ENCODE measurements around the gene RHBDF2.

RHBDF2 gene

GRCh38 chr17:76501018-76501826, at the start of gene RHBDF2:
Gene RHBDF2, minus strand, starts transcription at chr17:76501423. Its CDS starts 19,899 bp downstream, at chr17:76481524.
- peak; percentile 91 for DNase-seq (ENCODE audit: low spot score)

- DNase-seq (ENCODE audit: low spot score): no peak
These were observed 48.3 kb upstream of the RHBDF2 start for GRCh38 chr17:76549539-76549938.

- DNase-seq (ENCODE audit: low spot score): no peak
These were observed 47.9 kb upstream of the RHBDF2 start for GRCh38 chr17:76549215-76549518.

DNA sequence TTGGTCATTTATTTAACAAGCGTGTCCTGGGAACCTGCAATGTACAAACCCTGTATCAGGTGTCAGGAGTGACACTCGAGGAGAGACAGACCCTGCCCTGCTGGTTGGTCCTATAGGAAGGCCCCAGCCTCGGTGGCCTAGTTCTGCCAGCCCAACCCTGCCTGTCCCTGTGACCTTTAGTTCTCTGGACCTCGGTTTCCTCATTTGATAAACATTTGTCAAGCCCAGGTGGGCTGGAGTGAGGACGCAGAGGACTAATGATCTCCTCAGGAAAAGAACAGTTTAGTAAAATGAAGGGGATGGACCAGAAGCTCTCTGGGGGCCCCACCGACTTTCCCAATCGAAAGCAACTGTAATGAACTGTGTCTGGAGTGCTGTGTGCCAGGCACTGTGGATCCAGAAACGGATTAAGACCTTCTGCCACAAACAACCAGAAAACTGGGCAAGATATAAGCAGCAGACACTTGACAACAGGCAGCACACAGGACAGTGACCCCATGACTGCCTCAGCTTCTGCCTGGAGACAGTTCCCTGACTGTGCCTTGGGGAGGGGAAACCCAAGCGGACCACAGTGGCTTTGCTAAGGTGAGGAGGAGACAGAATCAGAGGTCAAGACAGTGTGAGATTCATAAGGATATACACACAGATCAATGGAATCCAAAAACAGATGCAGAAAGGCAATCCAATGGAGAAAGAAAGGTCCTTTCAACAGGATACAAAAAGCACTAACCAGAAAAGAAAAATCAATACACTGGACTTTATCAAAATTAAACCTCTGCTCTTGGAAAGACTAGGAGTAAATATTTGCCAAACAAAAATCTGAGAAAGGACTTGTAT, 47.4 kb upstream of the RHBDF2 start:
- no peak for DNase-seq (ENCODE audit: low spot score)

DNA sequence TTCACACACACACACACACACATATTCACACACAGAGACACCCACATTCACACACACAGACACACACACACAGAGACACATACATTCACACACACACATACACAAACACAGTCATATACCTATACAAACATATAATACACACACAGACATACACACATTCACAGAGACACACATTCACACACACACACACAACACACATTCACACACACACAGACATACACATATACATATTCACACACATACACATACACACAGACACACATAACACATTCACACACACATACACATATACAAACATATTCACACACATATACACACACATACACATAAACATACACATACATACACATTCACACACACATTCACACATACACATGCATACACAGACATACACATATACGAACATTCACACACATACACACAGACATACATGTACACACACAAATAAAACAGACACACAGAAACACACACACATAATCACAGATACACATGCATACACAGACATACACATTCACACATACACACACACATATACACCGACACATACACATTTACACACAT, 46.5 kb upstream of the RHBDF2 start:
- DNase-seq (ENCODE audit: low spot score): no peak

DNA sequence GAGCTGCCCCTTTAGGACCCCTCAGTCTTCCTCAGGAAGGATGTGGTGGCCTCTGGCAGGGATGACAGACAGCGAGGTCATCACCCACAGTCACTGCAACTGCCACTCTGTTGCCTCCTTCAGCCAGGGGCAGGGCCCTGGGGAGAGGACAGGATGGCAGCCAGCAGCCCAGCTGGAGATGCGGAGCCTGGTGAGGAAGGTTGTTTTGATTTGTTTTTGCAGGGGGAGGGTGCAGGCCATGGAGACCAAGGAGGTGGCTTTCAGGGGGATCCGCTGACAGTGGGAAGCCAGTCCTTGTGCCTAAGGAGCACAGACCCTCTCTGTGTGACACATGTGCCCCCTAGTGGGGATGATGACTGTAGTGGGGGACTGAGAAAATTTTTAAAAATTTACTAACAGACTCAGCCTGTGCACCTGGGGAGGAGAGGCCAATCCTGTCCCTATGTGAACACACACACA, 46.0 kb upstream of the RHBDF2 start:
- DNase-seq (ENCODE audit: low spot score): peak; percentile 83

- DNase-seq (ENCODE audit: low spot score): no peak
These were observed 45.4 kb upstream of the RHBDF2 start for GRCh38 chr17:76546556-76547182.

DNA sequence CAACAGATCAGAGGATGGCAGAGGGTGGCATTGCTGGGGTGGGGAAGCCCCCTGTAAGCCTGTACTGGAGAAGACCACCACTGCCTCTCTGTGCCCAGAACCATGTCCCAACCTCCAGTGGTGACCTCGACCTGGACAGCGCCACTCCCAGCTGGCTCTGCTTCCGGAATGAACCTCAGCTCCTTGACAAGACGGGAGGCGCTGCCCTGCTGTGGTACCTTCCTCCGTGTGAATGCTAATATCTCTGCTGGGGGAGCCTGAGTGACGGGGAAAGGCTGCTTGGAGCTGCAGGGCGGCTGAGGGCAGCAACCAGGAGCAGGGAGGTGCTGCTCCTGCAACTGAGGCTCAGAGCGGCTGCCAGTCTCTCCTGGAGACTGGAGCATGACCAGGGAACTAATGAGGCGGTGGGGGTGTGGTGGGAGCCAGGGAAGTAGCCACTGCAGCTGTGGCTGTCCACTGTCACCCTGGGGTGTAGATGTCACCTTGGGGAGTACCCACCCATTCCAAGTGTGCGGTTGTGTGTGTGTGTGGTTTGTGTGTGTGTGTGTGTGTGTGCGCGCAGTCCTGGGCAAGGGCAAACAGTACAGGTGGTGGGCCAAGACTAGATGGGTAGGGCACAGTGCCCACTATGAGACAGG, 44.8 kb upstream of the RHBDF2 start:
- no peak for DNase-seq (ENCODE audit: low spot score)

DNA sequence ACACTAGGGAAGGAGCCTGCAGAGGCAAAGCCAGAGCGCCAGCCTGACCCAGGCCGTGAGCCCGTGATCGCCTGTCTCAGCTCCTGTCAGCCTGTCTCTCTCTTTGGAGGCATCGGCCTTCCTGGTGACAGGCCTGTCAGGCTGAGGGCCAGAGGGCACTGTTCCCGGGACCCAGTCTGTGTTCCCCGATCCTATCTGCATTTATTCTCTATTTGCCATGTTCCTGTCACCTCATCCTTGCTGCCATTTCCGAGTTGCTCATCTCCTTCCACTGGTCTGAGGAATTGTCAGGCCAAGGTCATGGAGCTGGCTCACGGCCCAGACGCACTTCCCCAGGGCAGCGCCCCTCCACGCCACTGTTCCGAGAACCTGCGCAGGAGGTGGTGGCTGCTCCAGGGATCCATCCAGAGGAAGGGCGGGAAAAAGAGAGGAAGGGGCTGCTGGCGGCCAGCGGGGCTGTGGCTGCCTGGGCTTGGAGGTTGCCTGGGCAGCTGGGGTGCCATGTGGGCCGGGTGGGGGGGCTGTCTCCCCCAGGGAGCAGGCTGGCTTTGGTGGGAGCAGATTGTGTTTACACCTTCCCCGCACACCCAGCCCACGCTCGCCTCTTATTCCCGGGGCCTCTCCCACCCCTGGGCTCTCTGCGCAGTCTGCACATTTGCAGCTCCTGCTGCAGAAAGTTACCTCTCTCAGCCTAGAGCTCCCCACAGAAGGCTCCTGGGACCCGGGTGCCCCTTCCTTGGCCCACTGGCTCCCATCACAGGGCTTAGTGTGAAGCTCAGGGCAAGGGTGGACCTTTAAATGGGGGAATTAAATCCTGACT, 43.5 kb upstream of the RHBDF2 start:
- no peak for DNase-seq (ENCODE audit: low spot score)

DNA sequence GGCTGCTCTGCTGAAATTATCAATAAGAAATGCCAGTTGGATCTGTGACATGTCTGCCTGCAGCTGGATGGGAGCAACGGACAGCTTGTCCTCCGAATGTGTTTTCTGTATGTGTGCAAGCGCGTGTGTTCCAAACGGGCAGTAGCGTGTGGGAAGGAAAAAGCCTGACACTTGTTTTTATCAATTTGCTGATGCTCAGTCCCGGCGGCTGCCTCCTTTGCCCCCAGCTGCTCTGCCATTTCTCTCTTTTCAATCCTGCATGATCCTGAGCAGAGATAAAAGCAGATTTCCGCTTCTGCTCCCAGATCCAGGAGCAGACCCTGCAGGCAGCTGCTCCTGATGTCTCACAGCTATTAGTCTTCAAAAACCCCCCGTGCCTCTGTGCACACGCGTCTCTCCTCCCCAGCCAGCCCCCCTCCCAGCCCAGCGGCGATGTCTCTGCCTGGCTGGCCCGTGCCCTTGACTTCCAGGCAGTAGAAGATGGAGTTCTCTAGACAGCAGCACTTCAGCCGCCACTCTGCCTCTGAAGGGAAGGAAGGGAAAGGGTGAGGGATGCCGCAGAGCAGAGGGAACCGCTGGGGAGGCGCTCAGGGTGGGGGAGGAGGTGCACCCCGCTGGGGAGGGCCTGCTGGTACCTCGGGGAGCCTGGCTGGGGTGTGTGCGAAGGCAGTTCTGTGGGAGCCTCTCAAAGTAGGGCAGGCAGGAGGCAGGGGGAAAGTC, 42.8 kb upstream of the RHBDF2 start:
- no peak for DNase-seq (ENCODE audit: low spot score)

DNA sequence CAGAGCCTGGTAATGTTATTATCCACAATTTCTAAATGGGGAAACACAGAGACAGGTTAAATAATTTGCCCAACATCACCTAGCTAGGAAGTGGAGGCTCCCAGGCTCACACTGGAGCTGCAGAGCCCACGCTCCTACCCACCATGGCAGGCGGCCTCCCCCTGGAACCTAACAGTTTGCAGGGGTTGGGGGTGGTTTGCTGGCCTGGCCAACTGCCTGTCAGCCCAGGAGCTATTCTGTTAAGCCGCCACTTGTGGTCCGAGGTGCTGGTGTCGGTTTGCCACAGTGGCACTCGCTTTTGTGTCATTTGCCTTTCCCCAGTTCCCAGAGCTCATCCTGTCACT, 42.2 kb upstream of the RHBDF2 start:
- no peak for DNase-seq (ENCODE audit: low spot score)

DNA sequence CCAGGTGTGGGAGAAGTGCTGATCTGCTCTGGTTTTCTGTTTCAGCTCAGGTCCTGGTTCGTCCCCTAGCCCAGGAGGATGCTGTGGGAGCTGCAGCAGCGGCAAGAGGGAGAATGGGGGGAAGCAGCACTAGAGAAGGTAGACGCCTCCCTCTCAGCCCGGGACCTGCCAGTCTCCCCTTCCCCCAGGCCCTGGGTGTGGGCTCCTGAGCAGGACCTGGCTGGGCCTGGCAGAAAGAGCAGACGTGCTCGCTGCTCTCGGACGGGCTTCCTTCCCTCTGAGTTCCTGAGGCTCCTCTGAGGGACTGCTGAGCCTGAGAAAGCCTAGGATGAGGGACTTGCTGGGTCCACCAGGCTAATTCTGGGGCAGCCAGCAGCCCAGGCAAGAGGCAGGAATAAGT, 41.8 kb upstream of the RHBDF2 start:
- no peak for DNase-seq (ENCODE audit: low spot score)

DNA sequence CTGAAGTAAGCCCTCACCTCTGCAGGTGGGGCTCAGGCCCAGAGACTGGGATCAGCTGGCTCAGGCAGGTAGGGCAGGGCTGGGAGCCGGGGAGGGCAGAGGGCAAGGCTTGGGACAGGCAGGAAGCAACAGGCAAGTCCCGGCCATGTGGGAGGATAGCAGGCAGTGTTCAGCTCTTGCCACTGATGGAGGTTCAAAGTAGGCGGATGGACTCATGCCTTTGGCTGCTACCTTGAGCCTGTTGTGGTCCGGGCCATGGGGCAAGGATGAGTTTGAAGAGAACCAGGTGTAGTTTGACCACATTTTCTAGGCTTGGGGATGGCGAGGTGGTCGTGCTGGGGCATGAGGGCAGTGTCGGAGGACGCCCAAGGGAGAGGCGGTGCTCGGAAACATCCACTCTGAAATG, 41.3 kb upstream of the RHBDF2 start:
- no peak for DNase-seq (ENCODE audit: low spot score)

GRCh38 chr17:76541739-76542454, 40.7 kb upstream of the RHBDF2 start:
- no peak for DNase-seq (ENCODE audit: low spot score)

DNA sequence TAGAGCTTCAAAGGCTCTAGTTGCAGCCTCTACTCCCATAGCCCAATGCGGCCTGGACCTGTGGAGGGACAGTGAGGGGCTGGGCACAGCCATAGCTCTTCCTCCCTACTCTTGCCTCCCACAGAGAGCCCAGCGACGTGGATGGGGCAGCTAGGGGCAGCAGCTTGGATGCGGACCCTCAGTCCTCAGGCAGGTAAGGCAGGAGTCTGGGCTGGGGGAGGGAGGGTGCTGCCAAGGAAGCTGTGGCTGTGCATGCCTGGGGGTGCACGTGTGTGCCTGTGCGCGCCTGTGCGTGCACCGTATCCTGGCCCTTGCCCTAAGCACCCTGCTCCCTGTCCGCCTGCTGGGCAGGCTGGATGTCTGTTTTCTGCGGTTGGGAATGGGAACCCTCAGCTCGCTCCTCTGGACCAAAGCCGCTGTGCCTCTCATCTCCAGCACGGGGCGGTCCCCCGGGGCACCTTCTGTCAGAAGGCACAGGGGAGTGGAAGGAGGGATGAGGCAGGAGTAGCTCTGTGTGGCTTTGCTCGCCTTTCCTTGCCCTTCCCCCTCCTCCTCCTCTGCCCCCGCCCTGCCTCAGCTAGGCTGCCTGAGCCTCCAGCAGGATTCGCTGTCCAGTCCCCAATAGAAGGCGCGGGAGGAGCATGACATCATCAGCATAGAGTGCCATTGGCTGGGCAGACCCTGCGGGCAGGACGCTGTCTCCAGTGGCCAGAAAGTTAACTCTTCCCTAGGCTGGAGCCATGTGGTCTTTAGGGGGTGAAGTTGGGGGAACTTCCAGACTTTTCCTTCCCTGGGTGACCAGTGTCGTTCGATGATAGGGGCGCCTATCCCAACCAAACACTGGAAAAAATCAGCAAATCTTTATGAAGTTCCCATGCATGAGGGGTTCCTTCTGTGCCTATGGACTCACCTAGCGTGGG, 39.4 kb upstream of the RHBDF2 start:
- peak; percentile 99 for DNase-seq (ENCODE audit: low spot score)

DNA sequence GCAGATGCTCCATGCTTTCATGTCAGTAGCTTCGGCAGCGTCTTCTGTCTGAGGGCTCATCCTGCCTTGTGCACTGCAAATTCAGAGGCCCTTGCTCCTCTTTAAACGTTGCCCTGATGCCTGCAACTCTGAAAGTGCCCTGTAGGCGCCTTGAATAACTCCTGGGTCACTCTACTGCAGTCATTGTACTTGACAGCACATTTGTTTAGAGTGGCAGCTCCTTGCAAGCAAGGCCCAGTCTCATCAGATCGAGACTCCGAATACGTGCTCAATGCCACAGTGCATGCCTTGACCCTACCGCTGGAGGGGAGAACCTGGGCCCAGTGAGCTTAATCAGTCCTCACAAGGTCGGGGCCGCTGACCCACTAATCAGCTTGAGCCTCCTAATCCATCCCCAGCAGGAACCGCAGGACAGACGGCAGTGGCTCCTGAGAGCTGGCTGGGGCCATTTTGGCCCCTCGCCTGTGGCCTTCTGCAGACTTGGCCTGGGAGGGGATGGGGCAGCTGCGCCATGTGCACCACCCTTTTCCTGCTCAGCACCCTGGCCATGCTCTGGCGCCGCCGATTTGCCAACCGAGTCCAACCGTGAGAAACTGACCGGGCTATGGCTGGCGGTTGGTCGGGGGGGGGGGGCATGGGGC, 38.5 kb upstream of the RHBDF2 start, which contains the start of gene PRCD:
PRCD (plus strand) TSS at position 414 of the 641 bp plus-strand sequence; CDS start at position 512, 98 bp downstream.
- no peak for DNase-seq (ENCODE audit: low spot score)

- DNase-seq (ENCODE audit: low spot score): no peak
These were observed 37.8 kb upstream of the RHBDF2 start for GRCh38 chr17:76538941-76539570.
